GM19043 (cell line): ENCODE results near the gene MEGF11.

Experiments used
- ATAC-seq: cut with Tn5 transposase; IDR thresholded peaks from one replicate; pipeline ENCODE4 v1.9.1; 2021; ENCODE audit warnings: low read depth; ENCODE audit not compliant: unreplicated experiment

MEGF11 gene

GRCh38 chr15:66241087-66241907, 12.3 kb downstream of the MEGF11 start:
- no peak for ATAC-seq

DNA sequence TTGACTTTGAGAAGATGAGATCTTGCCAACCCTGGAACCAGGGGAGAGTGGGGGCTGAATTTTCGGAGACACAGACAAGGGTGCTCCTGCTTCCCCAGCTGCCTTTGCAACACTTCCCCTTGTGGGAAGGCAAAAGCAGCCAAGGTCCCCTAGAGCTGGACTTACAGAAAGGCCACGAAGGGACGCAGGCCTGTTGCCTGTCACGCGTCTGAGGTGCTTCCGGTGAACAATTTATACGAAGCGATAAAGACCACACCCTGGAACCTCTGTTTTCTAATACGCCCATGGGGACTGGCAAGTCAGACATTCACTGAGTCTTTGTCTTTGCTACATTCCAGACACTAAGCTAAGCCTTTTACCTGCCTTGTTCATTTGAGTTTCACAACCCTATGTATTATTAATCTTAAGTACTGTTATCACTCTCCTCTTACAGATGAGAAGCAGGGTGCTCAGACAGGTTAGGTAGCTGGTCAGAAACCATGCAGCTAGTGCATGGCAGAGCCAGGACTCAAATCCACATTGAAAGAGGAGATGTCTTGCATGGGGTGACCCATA, 13.2 kb downstream of the MEGF11 start:
- ATAC-seq = no peak

GRCh38 chr15:66239514-66239913, 14.0 kb downstream of the MEGF11 start:
- no peak for ATAC-seq

GRCh38 chr15:66238318-66238717, 15.2 kb downstream of the MEGF11 start:
- ATAC-seq = no peak

DNA sequence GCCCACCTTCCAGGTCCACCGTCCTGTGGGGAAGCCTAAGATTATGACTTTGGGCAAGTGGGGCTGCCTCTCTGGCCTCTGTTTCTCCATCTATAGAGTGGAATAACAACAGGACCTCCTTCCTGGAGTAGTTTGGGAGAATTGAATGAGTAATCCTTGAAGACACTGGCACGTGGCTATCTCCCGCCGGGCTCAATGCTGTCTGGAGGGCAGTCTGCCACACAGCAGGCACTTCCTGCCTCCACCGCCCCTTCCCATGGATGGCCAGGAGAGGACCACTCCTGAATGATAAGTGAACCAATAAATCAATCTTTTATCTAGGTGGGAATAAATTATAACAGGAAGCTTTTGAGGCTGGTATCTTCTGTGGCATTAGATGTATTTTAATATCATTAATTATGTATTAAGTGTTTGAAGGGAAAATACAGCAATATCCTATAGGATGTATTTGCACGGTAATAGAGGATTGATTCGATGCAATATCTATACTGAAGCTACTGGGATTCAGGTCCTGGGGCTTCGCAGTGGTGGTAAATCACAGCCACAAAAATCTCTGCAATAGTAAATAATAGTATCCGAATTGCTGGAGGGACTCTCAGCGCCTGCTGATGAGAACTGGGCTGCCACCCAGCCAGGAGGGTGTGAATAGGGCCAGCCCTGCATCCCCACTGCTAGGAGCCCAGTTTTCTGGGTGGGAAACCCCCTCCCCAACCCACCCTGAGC, 15.9 kb downstream of the MEGF11 start:
- no peak for ATAC-seq

- ATAC-seq = no peak
These were observed 16.7 kb downstream of the MEGF11 start for GRCh38 chr15:66236806-66237375.

- no peak for ATAC-seq
These were observed 17.7 kb downstream of the MEGF11 start for GRCh38 chr15:66235866-66236265.

DNA sequence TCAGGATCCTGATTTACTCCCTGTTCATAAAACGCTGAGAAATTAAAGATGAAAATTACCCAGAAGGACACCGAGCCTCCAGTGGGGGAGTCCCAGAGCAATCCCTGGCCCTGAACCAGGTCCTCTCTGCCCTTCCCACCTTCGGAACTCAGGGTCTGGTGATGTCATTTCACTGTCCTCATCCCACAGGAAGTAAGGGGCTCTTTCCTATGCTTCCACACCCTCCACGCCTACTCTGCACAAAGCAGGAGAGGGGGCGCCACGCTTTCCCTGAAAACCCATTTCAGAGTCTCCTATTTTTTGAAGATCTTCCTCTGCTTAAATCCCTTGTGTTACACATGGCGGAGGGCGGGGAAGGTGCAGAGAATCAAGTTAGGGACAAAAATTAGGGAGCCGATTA, 18.8 kb downstream of the MEGF11 start:
- ATAC-seq = no peak

DNA sequence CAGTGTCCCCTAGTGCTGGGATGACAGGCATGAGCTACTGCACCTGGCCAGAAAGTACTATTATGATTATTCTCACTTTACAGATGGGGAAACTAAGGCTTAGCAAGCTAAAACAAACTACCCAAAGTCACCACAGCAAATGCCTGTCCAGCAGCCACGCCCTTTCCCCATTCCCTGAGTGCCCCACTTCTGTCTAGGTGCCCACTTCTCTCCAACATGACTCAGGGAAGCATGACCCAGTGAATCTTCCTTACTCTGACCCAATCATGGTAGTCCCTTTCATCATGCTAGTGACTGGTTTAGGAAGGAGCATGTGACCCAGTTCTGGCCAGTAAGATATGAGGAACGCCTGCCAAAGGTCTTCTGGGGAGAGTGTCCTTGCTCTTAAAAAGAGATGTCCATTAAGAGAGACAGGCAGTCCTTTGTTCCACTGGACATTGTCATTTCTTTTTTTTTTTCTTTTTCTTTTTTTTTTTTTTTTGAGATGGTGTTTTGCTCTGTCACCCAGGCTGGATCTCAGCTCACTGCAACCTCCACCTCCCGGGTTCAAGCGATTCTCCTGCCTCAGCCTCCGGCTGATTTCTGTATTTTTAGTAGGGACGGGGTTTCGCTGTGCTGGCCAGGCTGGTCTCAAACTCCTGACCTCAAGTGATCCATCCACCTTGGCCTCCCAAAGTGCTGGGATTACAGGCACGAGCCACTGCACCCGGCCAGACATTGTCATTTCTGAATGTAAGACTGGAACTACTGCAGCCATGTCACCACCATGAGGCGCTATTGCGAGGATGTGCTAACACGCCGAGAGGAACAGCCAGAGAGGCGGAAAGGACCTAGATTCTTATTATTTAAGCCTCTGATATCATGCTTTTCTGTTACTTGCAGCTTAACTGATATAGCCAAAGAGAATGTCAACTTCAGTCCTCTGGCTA, 19.8 kb downstream of the MEGF11 start:
- ATAC-seq = no peak

GRCh38 chr15:66232267-66232625, 21.3 kb downstream of the MEGF11 start:
- no peak for ATAC-seq

DNA sequence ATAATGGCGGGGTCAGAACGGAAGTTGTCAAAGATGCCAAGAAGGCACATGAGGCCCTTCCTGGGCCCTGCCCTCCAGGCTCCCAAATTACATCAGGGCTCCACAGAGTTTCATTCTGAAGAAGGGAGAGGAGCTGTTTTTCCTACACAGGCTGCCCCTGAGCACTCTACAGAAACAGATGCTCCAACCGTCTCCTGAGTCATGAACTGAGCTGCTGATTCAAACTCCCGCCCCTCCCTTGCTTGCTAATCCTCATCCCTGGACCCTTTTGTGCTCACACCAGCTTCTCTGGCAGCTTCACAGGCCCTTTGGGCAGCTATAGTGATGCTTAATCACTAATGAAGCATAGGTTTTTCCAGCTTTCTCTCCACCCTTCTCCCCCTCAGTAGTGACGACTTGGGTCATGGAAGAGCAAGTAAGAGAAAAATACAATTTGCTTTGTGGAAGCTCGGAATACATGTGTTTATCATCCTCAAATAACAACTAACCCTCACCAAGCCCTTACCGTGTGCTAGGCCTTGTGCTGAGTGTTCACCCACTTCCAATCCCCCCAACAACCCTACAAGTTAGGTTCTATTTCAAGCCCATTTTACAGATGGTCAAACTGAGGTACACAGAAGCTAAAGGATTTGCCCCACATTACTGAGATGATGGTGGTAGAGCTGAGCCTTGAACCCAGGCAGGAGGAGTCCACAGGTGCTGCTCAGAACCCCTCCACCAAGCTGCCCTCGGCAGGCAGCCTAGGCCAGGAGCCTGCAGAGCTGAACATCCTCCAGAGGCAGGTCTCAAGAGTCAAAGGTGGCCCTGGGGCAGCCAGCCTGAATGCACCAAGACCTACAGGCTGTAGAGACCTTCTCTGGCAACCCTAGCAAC, 21.9 kb downstream of the MEGF11 start:
- no peak for ATAC-seq

DNA sequence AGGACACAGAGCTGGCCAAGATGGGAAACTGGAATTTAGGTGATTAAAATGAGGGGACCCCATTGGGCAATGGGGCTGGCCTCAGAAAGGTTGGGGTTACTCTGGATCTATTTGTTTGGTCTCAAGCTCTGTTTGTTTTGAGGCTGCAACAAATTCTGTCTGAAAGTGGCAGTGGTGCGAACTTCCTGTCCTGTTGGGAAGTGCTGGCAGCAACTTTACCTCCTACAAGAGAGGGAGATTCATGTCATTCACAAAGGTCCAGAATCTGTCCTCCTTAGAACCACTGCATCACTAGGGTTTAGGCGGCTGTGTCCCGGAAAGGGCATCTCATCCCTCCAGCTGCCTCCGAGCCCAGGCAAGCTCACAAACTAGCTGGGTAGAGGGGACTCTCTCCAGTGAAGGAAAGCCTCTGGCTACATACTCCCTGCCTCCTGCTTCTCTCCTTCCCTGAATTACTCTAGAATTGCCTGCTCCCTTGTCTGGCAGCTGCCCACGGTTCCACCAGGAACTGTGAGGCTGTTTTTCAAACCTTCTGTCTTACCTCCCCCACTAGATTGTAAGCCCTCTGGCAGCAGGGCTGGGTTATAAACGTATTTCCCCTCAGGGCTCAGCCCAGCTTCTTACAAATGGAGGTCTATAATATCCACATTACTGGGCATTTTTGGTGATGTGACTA, 23.6 kb downstream of the MEGF11 start:
- no peak for ATAC-seq

DNA sequence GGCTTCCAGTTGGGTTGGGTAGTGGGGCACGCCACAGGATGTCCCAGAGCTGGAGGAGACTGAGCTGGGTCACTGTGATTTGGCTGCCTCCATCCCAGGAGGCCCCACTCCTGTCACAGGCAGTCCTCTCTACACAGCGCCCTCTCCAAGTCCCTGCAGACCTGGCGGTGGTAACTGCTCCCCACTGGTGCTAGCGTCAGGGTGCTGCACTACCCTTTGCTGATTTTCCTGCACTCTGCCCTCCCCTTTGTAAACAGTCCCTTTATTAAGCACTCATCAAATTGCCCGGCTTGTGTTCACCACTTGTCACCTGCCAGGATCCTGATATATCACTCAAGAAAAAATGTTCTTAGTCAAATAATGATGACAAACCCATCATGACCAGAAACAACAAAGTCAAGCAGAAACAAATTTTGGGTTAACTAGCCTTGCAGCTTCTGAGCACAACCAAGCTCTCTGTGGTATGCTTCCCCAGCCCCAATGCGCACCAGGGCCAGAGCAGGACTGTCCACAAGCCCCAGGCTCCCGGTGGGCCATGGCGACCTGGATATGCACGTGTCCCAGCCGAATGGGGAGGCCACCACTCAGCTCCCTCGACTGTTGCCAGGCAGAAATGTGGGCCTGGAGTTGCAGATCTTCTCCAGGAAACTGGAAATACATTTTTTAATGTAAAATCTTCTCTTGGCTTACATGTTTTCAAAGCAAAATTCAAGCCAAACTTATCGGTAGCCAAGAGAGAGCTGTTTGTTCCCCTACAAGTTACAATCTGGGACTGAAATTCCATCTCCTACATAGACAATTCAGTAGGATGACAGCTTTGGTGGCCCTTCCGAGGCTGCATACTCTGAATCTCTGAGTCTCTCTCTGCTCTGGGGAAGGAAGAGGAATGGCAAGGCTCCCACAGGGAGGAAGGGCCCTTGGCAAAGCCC, 24.5 kb downstream of the MEGF11 start:
- no peak for ATAC-seq

GRCh38 chr15:66226736-66227135, 26.8 kb downstream of the MEGF11 start:
- no peak for ATAC-seq

DNA sequence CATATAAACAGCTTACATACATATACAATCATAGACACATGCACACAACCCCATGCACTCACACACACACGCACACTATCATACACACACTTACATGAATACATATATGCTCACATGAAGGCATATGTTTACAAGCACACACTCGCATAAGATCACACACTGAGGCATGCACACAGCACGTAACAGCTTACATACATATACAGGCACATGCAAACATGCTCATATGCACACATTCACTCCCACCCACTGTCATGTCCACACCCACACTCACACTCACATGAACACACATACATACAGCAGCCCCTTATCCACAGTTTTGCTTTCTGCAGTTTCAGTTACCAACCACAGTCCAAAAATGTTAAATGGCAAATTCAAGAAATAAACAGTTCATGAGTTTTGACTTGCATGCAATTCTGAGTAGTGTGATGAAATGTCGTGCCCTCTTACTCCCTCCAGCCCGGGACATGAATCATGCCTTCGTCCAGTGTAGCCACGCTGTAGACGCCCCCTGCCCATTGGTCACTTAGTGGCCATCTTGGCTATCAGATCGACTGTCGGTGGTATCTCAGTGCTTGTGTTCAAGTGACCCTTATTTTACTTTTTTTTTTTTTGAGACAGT, 27.8 kb downstream of the MEGF11 start:
- no peak for ATAC-seq

GRCh38 chr15:66224946-66225345, 28.6 kb downstream of the MEGF11 start:
- no peak for ATAC-seq
